ENCODE measurements around the gene KRT4. TPM values are rescaled to one million over a fixed set of nuclear protein-coding genes. Genes with fewer than 3 reads are reported as not detected.

KRT4 gene
- total and polyA plus RNA-seq, 2 donors (not counting 3 experiments of a cell fraction or from before 2014, with no cell fraction given): not detected

- CTCF ChIA-PET: interaction anchor here (0.8 kb wide), 1 partner anchor 37 kb away, joined by 3 read pairs; no protein-coding TSS in a partner anchor
- no TSS peak for BruUV-seq (replicated peaks)
- Histone ChIP-seq H3K36me3 (ENCODE audit: control insufficient read depth in 2 of 2, extremely low read depth in 1 of 2, insufficient read depth in 2 of 2, low read length in 2 of 2) (no peaks in the 10 kb centered on the region), H2AFZ (ENCODE audit: low read depth, low read length) (no peak overlapping the region), H3K27me3 (ENCODE audit: control insufficient read depth in 2 of 2, insufficient read depth in 2 of 2, low read length in 2 of 2) (peaks cover 2 to 3% of the 10 kb centered on the region in 2 experiments), H3K4me1 (ENCODE audit: control insufficient read depth, extremely low read depth, insufficient read depth, low read length) (peaks cover 4% of the 10 kb centered on the region), H3K4me3 (replicated peaks in 1 of 3; ENCODE audit: insufficient read depth in 1 of 3, low read depth in 1 of 3, low read length in 3 of 3) (no peak overlapping the region), H3K27ac (ENCODE audit: insufficient read depth, low read depth, low read length) (no peak overlapping the region), H4K20me1 (replicated peaks; ENCODE audit: control insufficient read depth, extremely low read depth, insufficient read depth, low read length) (no peaks in the 10 kb centered on the region), H3K9ac (replicated peaks; ENCODE audit: extremely low read depth, insufficient read depth, low read length) (no peak overlapping the region), H3K79me2 (ENCODE audit: control insufficient read depth, insufficient read depth, low read length) (no peaks in the 10 kb centered on the region), H3K9me1 (replicated peaks; ENCODE audit: control insufficient read depth, extremely low read depth, insufficient read depth, low read length) (no peaks in the 10 kb centered on the region), H3K9me3 (replicated peaks; ENCODE audit: control insufficient read depth, insufficient read depth, low read length) (no peaks in the 10 kb centered on the region), H3K4me2 (ENCODE audit: insufficient read depth, low read length) (no peak overlapping the region)
- POLR2A ChIA-PET: no interaction called here
- dilution Hi-C loops (cut with MboI; ENCODE audit: extremely low pct_ligation_motif_present, low sequenced_read_pairs): no loop called here
- no peak for DNase-seq (ENCODE audit: low read depth, low spot score)
- no peak for TF ChIP-seq EZH2 (IDR thresholded peaks at IDR 0.05; ENCODE audit: borderline replicate concordance, low read depth, low read length, severe bottlenecking)
- TF ChIP-seq JUN (IDR thresholded peaks at IDR 0.05; ENCODE audit: borderline replicate concordance, insufficient read depth, insufficient read length, low read depth): no peak
- no peak for TF ChIP-seq FOS (IDR thresholded peaks at IDR 0.05; ENCODE audit: borderline replicate concordance, insufficient read depth, low read length)
- TF ChIP-seq POLR2AphosphoS5 (IDR thresholded peaks at IDR 0.05; ENCODE audit: insufficient read depth, low read depth, low read length): no peak
- TF ChIP-seq POLR2A (IDR thresholded peaks at IDR 0.05; ENCODE audit: low read depth, low read length): no peak
- TF ChIP-seq CTCF (IDR thresholded peaks at IDR 0.05; ENCODE audit: extremely low read depth in 1 of 2, insufficient read depth in 1 of 2, low read depth in 1 of 2, low read length in 2 of 2): no peak
- no peak for TF ChIP-seq MAX (IDR thresholded peaks at IDR 0.05; ENCODE audit: insufficient read depth, insufficient read length)
- no peak for TF ChIP-seq GATA2 (IDR thresholded peaks at IDR 0.05; ENCODE audit: insufficient read depth, insufficient read length, low read depth, low read length)
- TF ChIP-seq MYC (IDR thresholded peaks at IDR 0.05; ENCODE audit: low read depth, low read length): no peak
- intact Hi-C loops (cut with micrococcal nuclease): no loop called here
- FAIRE-seq: no peak
These were observed 19.3 kb upstream of the KRT4 start for GRCh38 chr12:52832985-52833905.
